ENCODE results near the gene MYH14.

The MYH14 gene

DNA sequence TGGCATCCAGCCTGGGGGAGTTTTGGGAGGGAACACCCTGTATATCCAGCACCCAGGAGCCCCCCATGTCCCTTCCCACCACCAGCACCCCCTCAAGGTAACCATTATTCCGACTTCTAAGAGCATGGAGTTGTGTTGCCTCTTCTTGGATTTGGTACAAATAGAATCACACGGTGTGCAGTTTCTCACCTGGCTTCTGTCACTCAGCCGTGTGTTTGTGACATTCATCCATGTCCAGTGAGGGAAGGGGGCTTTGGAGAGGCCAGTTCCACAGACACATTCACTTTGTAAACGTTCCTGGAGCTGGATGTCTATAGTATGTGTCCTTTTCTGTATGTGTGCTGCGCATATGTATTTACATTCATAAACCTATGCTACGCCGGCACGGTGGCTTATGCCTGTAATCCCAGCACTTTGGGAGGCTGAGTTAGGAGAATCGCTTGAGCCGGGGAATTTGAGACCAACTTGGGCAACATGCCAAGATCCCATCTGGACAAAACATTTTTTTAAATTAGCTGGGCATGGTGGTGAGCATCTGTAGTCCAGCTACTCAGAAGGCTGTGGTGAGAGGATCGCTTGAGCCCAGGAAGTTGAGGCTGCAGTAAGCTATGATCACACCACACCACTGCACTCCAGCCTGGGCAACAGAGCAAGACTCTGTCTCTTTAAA lies 36.6 kb downstream of the MYH14 start:
- Histone ChIP-seq H3K9me3 (ENCODE audit: low read length) (no peaks in the 10 kb centered on the region), H3K36me3 (ENCODE audit: insufficient read depth, low read length) (no peaks in the 10 kb centered on the region), H2AFZ (ENCODE audit: low read depth, low read length) (no peak overlapping the region), H3K4me1 (ENCODE audit: insufficient read depth, low read length) (no peaks in the 10 kb centered on the region), H3K27me3 (ENCODE audit: insufficient read depth, low read length) (no peaks in the 10 kb centered on the region), H3K4me3 (ENCODE audit: low read length) (no peak overlapping the region)

GRCh38 chr19:50242581-50242980 lies 39.2 kb downstream of the MYH14 start:
- Histone ChIP-seq H2AFZ (ENCODE audit: low read depth, low read length) (no peak overlapping the region), H3K4me3 (ENCODE audit: low read length) (no peak overlapping the region), H3K4me1 (ENCODE audit: insufficient read depth, low read length) (no peaks in the 10 kb centered on the region), H3K36me3 (ENCODE audit: insufficient read depth, low read length) (no peaks in the 10 kb centered on the region), H3K27me3 (ENCODE audit: insufficient read depth, low read length) (peaks cover 6% of the 10 kb centered on the region), H3K9me3 (ENCODE audit: low read length) (no peaks in the 10 kb centered on the region)

DNA sequence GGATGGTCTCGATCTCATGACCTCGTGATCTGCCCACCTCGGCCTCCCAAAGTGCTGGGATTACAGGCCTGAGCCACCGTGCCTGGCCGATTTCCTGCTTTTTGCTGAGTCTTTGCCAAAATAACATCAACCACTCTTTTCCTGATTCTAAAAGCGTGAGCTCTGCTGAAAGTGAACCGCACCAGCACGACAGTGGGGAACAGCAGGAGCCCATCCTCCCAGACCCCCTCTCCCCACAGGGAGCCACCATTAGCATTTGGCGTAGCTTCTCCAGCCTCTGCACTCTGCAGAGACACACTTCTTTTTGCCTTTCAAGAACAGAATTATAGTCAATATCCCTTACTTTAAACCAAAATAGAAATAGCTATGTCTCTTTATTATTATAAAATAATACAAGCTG lies 41.3 kb downstream of the MYH14 start:
- Histone ChIP-seq H3K4me3 (ENCODE audit: low read length) (no peak overlapping the region), H3K27me3 (ENCODE audit: insufficient read depth, low read length) (peaks cover 9% of the 10 kb centered on the region), H3K9me3 (ENCODE audit: low read length) (no peaks in the 10 kb centered on the region), H3K36me3 (ENCODE audit: insufficient read depth, low read length) (no peaks in the 10 kb centered on the region), H3K4me1 (ENCODE audit: insufficient read depth, low read length) (no peaks in the 10 kb centered on the region), H2AFZ (ENCODE audit: low read depth, low read length) (no peak overlapping the region)

DNA sequence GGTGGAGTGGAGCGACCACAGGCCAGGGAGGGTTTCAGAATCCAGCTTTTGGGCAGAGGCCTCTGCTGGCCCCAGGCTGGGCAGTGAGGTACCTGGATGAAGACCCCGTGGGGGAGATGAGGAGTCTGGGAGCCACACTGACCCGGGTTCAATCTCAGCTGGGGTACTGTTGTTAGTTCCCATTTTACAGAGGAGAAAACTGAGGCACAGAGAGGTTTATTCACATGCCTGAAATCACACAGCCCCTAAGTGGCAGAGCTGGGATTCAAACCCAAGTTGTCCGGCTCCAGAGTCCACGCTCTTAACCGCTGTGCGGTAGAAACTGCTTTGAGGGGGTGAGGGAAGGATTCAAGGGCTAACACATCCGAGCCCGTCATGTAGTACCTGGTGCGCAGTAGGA lies 45.0 kb downstream of the MYH14 start:
- no peaks in the 10 kb centered on the region for H3K36me3 ChIP-seq (ENCODE audit: insufficient read depth, low read length)
- no peaks in the 10 kb centered on the region for H3K4me1 ChIP-seq (ENCODE audit: insufficient read depth, low read length)
- no peak overlapping the region for H3K4me3 ChIP-seq (ENCODE audit: low read length)
- peaks cover 11% of the 10 kb centered on the region for H3K27me3 ChIP-seq (ENCODE audit: insufficient read depth, low read length)
- H3K9me3 ChIP-seq (ENCODE audit: low read length) = no peaks in the 10 kb centered on the region
- H2AFZ ChIP-seq (ENCODE audit: low read depth, low read length) = no peak overlapping the region

DNA sequence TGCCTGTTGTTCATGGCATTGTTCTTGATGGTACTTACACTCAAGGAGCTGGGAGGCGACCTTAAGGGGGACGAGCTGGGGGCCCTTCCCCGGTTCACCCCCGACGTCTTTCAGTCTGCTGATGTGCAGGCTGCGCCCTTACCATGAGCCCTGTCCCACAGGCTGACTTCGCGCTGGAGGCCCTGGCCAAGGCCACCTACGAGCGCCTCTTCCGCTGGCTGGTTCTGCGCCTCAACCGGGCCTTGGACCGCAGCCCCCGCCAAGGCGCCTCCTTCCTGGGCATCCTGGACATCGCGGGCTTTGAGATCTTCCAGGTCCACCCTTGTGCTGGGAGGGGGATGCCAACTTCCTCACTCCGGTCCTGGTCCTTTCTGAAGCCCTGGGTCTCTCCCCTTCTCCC lies 45.4 kb downstream of the MYH14 start:
- no peaks in the 10 kb centered on the region for H3K36me3 ChIP-seq (ENCODE audit: insufficient read depth, low read length)
- H3K4me3 ChIP-seq (ENCODE audit: low read length) = no peak overlapping the region
- no peaks in the 10 kb centered on the region for H3K9me3 ChIP-seq (ENCODE audit: low read length)

GRCh38 chr19:50249636-50250035 lies 46.2 kb downstream of the MYH14 start:
- H3K4me1 ChIP-seq (ENCODE audit: insufficient read depth, low read length) = no peaks in the 10 kb centered on the region
- peaks cover 11% of the 10 kb centered on the region for H3K27me3 ChIP-seq (ENCODE audit: insufficient read depth, low read length)
- no peak overlapping the region for H2AFZ ChIP-seq (ENCODE audit: low read depth, low read length)
- H3K9me3 ChIP-seq (ENCODE audit: low read length) = no peaks in the 10 kb centered on the region
- H3K36me3 ChIP-seq (ENCODE audit: insufficient read depth, low read length) = no peaks in the 10 kb centered on the region
- no peak overlapping the region for H3K4me3 ChIP-seq (ENCODE audit: low read length)

More for the DNA sequence above, 45.4 kb downstream of the MYH14 start:
- peaks cover 11% of the 10 kb centered on the region for H3K27me3 ChIP-seq (ENCODE audit: insufficient read depth, low read length)
- H3K4me1 ChIP-seq (ENCODE audit: insufficient read depth, low read length) = no peaks in the 10 kb centered on the region
- H2AFZ ChIP-seq (ENCODE audit: low read depth, low read length) = no peak overlapping the region

GRCh38 chr19:50250450-50251136 lies 47.2 kb downstream of the MYH14 start:
- Histone ChIP-seq H3K27me3 (ENCODE audit: insufficient read depth, low read length) (peaks cover 11% of the 10 kb centered on the region), H3K9me3 (ENCODE audit: low read length) (no peaks in the 10 kb centered on the region), H3K4me1 (ENCODE audit: insufficient read depth, low read length) (no peaks in the 10 kb centered on the region), H3K36me3 (ENCODE audit: insufficient read depth, low read length) (no peaks in the 10 kb centered on the region), H3K4me3 (ENCODE audit: low read length) (no peak overlapping the region), H2AFZ (ENCODE audit: low read depth, low read length) (no peak overlapping the region)

GRCh38 chr19:50252111-50252886 lies 48.9 kb downstream of the MYH14 start:
- Histone ChIP-seq H3K27me3 (ENCODE audit: insufficient read depth, low read length) (peaks cover 4% of the 10 kb centered on the region), H2AFZ (ENCODE audit: low read depth, low read length) (no peak overlapping the region), H3K36me3 (ENCODE audit: insufficient read depth, low read length) (no peaks in the 10 kb centered on the region), H3K4me3 (ENCODE audit: low read length) (no peak overlapping the region), H3K4me1 (ENCODE audit: insufficient read depth, low read length) (no peaks in the 10 kb centered on the region), H3K9me3 (ENCODE audit: low read length) (no peaks in the 10 kb centered on the region)

GRCh38 chr19:50252887-50253268 lies 49.5 kb downstream of the MYH14 start:
- no peak overlapping the region for H3K4me3 ChIP-seq (ENCODE audit: low read length)
- no peaks in the 10 kb centered on the region for H3K36me3 ChIP-seq (ENCODE audit: insufficient read depth, low read length)
- no peak overlapping the region for H2AFZ ChIP-seq (ENCODE audit: low read depth, low read length)
- peaks cover 4% of the 10 kb centered on the region for H3K27me3 ChIP-seq (ENCODE audit: insufficient read depth, low read length)
- H3K9me3 ChIP-seq (ENCODE audit: low read length) = no peaks in the 10 kb centered on the region
- H3K4me1 ChIP-seq (ENCODE audit: insufficient read depth, low read length) = no peaks in the 10 kb centered on the region

- H3K4me3 ChIP-seq (ENCODE audit: low read length) = no peak overlapping the region
- no peaks in the 10 kb centered on the region for H3K27me3 ChIP-seq (ENCODE audit: insufficient read depth, low read length)
- no peaks in the 10 kb centered on the region for H3K36me3 ChIP-seq (ENCODE audit: insufficient read depth, low read length)
- no peak overlapping the region for H2AFZ ChIP-seq (ENCODE audit: low read depth, low read length)
- H3K9me3 ChIP-seq (ENCODE audit: low read length) = no peaks in the 10 kb centered on the region
- no peaks in the 10 kb centered on the region for H3K4me1 ChIP-seq (ENCODE audit: insufficient read depth, low read length)
Measured at GRCh38 chr19:50255115-50255514, 51.7 kb downstream of the MYH14 start.

DNA sequence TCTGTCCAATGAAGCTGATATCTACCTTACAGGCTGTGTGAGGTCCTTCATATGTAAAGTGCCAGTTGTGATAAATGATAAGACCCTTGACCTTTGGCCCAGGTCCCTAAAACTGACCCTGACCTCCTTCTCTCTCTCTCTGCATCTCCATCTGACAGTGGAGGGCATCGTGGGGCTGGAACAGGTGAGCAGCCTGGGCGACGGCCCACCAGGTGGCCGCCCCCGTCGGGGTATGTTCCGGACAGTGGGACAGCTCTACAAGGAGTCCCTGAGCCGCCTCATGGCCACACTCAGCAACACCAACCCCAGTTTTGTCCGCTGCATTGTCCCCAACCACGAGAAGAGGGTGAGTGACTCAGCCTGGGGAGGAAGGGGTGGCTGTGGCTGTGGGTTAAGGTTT lies 53.7 kb downstream of the MYH14 start:
- Histone ChIP-seq H3K4me3 (ENCODE audit: low read length) (no peak overlapping the region), H3K9me3 (ENCODE audit: low read length) (no peaks in the 10 kb centered on the region), H3K4me1 (ENCODE audit: insufficient read depth, low read length) (no peaks in the 10 kb centered on the region), H3K36me3 (ENCODE audit: insufficient read depth, low read length) (no peaks in the 10 kb centered on the region), H3K27me3 (ENCODE audit: insufficient read depth, low read length) (no peaks in the 10 kb centered on the region), H2AFZ (ENCODE audit: low read depth, low read length) (no peak overlapping the region)

GRCh38 chr19:50258918-50259372 lies 55.5 kb downstream of the MYH14 start:
- no peak overlapping the region for H3K4me3 ChIP-seq (ENCODE audit: low read length)
- no peak overlapping the region for H2AFZ ChIP-seq (ENCODE audit: low read depth, low read length)
- no peaks in the 10 kb centered on the region for H3K9me3 ChIP-seq (ENCODE audit: low read length)
- no peaks in the 10 kb centered on the region for H3K27me3 ChIP-seq (ENCODE audit: insufficient read depth, low read length)
- no peaks in the 10 kb centered on the region for H3K36me3 ChIP-seq (ENCODE audit: insufficient read depth, low read length)
- H3K4me1 ChIP-seq (ENCODE audit: insufficient read depth, low read length) = no peaks in the 10 kb centered on the region

GRCh38 chr19:50261446-50261970 lies 58.1 kb downstream of the MYH14 start:
- Histone ChIP-seq H2AFZ (ENCODE audit: low read depth, low read length) (no peak overlapping the region), H3K9me3 (ENCODE audit: low read length) (no peaks in the 10 kb centered on the region), H3K27me3 (ENCODE audit: insufficient read depth, low read length) (peaks cover 6% of the 10 kb centered on the region), H3K4me3 (ENCODE audit: low read length) (no peak overlapping the region), H3K36me3 (ENCODE audit: insufficient read depth, low read length) (no peaks in the 10 kb centered on the region), H3K4me1 (ENCODE audit: insufficient read depth, low read length) (no peaks in the 10 kb centered on the region)
